Fibroblast of villous mesenchyme (primary cell): Measurements from ENCODE around the gene BST2. TPM values are rescaled to one million over a fixed set of nuclear protein-coding genes. Genes with fewer than 3 reads are reported as not detected.

Experiments
- DNase-seq: peaks from one replicate; pipeline ENCODE4 v3.0.0-alpha.2; 2010; ENCODE audit warnings: low read depth
- H3K4me3 ChIP-seq: 2 replicates; pipeline ENCODE4 v1.5.1; 2011; ENCODE audit warnings: low read depth, mild to moderate bottlenecking, low read length
- total RNA-seq: library from RNA; depleted of rRNA; stranded (reverse); fragments of >200 nt; gene quantifications from 2 replicates; pipeline ENCODE4 v1.2.3, GENCODE V29; 2012
- TF ChIP-seq, protein P1 (sequence below): IDR thresholded peaks from 2 replicates; pipeline ENCODE4 v1.5.1; 2012; ENCODE audit warnings: low read depth, mild to moderate bottlenecking, low read length; ENCODE audit not compliant: insufficient read depth

Gene BST2
- total RNA-seq, 1 donor = 7.8 TPM

DNA sequence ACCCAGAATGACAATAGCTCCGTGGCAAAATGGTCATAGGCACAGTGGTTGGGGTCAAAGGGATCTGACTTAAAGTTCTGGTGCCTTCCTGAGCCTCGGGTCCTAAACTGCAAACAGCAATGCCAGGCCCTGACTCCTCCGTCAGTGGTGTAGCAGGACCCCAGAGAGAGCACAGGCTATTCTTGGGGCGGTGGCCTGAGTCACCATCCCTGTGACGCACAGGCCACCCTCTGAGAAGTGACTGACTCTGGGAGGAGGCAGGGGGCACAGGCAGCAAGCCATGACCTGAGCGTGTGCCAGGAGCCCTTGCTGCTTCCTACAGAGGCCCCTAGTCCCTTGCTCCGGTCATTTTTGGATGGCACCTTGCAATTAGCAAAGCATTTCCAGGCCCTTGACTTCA lies 47.0 kb downstream of the BST2 start:
- TF ChIP-seq, protein P1, sequence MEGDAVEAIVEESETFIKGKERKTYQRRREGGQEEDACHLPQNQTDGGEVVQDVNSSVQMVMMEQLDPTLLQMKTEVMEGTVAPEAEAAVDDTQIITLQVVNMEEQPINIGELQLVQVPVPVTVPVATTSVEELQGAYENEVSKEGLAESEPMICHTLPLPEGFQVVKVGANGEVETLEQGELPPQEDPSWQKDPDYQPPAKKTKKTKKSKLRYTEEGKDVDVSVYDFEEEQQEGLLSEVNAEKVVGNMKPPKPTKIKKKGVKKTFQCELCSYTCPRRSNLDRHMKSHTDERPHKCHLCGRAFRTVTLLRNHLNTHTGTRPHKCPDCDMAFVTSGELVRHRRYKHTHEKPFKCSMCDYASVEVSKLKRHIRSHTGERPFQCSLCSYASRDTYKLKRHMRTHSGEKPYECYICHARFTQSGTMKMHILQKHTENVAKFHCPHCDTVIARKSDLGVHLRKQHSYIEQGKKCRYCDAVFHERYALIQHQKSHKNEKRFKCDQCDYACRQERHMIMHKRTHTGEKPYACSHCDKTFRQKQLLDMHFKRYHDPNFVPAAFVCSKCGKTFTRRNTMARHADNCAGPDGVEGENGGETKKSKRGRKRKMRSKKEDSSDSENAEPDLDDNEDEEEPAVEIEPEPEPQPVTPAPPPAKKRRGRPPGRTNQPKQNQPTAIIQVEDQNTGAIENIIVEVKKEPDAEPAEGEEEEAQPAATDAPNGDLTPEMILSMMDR = no peak

DNA sequence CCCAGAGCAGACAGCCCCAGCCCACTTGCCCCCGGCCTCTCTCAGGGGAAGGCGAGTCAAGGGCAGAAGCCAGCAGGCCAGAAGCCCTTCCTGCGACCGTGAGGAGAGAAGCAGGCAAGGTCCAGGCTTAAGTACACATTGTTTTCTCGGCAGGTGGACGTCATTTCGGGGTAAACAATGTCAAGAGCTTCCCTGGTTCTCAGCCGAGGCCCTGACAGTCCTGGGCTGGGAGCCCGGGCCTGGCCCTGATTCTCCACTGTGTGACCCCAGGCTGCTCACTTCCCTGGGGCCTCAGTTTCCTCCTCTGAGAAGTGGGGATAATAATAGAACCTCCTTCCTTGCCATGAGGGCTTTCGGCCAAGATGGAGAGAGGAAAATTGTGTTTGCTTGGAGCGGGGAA lies 47.7 kb downstream of the BST2 start:
- TF ChIP-seq, protein P1 = no peak
- H3K4me3 ChIP-seq = no peak overlapping the region
- no peak for DNase-seq

More for the DNA sequence above, 47.0 kb downstream of the BST2 start:
- no peak overlapping the region for H3K4me3 ChIP-seq
- no peak for DNase-seq

DNA sequence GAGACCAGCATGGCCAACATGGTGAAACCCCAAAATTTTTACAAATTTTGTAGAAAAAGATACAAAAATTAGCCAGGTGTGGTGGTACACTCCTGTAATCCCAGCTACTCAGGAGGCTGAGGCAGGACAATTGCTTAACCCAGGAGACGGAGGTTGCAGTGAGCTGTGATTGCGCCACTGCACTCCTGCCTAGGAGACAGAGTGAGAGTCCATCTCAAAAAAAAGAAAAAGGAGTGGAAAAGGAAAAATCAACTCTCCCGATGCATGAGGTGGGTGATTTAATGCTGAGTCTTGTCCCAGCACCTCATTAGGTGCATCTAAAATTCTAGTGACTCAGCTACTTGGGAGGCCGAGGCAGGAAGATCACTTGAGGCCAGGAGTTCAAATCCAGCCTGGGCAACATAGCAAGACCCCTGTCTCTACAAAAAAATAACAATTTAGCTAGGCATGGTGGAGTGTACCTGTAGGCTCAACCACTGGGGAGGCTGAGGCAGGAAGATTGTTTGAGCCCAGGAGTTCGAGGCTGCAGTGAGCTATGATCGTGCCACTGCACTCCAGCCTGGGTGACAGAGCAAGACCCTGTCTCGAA lies 48.3 kb downstream of the BST2 start:
- DNase-seq = no peak
- TF ChIP-seq, protein P1 = no peak
- H3K4me3 ChIP-seq = no peak overlapping the region

DNA sequence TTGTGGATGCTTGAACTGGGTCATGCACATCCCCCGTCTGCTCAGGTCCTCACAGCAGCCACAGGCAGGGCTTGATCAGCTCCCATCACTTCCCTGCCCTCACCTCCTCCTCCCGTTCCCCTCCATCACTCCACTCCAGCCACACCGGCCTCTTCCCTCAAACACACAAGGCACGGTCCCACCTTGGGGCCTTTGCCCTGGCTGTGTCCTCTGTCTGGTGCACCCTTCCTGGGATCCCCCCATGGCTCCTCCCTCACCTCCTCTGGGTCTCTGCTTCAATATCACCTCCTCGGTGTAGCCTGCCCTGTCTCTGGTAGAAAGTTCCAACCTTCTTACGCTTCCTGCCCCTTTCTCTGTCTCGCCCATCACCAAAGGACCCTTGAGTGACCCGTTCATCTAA lies 52.0 kb downstream of the BST2 start:
- no peak for DNase-seq
- TF ChIP-seq, protein P1 = no peak
- H3K4me3 ChIP-seq = no peak overlapping the region

Other genes starting within 250 kb of the BST2 start
- gene USE1, start 190.3 kb downstream of the BST2 start, total RNA-seq = 18.1 and 23.8 TPM in 2 replicates
- 3.9 and 6.1 TPM in 2 replicates for gene OCEL1, start 179.4 kb downstream of the BST2 start, total RNA-seq
- gene NR2F6, start 159.7 kb downstream of the BST2 start, total RNA-seq = 51.0 and 56.0 TPM in 2 replicates
- gene USHBP1, start 140.9 kb downstream of the BST2 start, total RNA-seq = not detected in 2 replicates
- 101 and 124 TPM in 2 replicates for gene BABAM1, start 138.2 kb downstream of the BST2 start, total RNA-seq
- gene ANKLE1, start 123.7 kb downstream of the BST2 start, total RNA-seq = 0.32 and 0.86 TPM in 2 replicates
- 13.8 and 15.5 TPM in 2 replicates for gene ABHD8, start 102.2 kb downstream of the BST2 start, total RNA-seq
- 29.8 and 32.2 TPM in 2 replicates for gene MRPL34, start 99.8 kb downstream of the BST2 start, total RNA-seq
- gene DDA1, start 96.1 kb downstream of the BST2 start, total RNA-seq = 14.8 and 16.8 TPM in 2 replicates
- gene ANO8, start 70.8 kb downstream of the BST2 start, total RNA-seq = 3.5 and 3.9 TPM in 2 replicates
- gene GTPBP3, start 68.1 kb downstream of the BST2 start, total RNA-seq = 14.2 and 16.1 TPM in 2 replicates
- gene PLVAP, start 28.3 kb downstream of the BST2 start, total RNA-seq = not detected in 2 replicates
- not detected in 2 replicates for gene CCDC194, start 11.4 kb downstream of the BST2 start, total RNA-seq
- 32.0 and 47.0 TPM in 2 replicates for gene MVB12A, start 14.4 kb upstream of the BST2 start, total RNA-seq
- not detected in 2 replicates for gene TMEM221, start 43.0 kb upstream of the BST2 start, total RNA-seq
- not detected in 2 replicates for gene NXNL1, start 55.3 kb upstream of the BST2 start, total RNA-seq
- 10.8 and 15.5 TPM in 2 replicates for gene SLC27A1, start 64.9 kb upstream of the BST2 start, total RNA-seq
- gene PGLS, start 106.0 kb upstream of the BST2 start, total RNA-seq = 41.5 and 75.4 TPM in 2 replicates
- 103 and 119 TPM in 2 replicates for gene COLGALT1, start 150.0 kb upstream of the BST2 start, total RNA-seq